ENCODE measurements around the gene GADD45B.

Gene GADD45B

GRCh38 chr19:2509096-2509495, 33.2 kb downstream of the GADD45B start:
- Histone ChIP-seq H3K4me2 (ENCODE audit: low read depth, low read length, poor library complexity, severe bottlenecking) (no peak overlapping the region), H2AFZ (ENCODE audit: low read depth, low read length, severe bottlenecking) (no peak overlapping the region), H3F3A (ENCODE audit: insufficient read depth) (no peaks in the 10 kb centered on the region), H3K27me3 (ENCODE audit: low read length) (no peaks in the 10 kb centered on the region), H3K9me3 (ENCODE audit: insufficient read depth, low read length) (no peaks in the 10 kb centered on the region), H3K9ac (ENCODE audit: low read length) (no peak overlapping the region), H3K79me2 (ENCODE audit: insufficient read depth, low read length) (no peaks in the 10 kb centered on the region), H4K20me1 (ENCODE audit: low read depth, low read length) (no peaks in the 10 kb centered on the region), H3K4me3 (ENCODE audit: insufficient read depth, low read length, poor library complexity, severe bottlenecking) (no peak overlapping the region), H3K36me3 (ENCODE audit: low read length) (no peaks in the 10 kb centered on the region), H3K27ac (ENCODE audit: low read depth, low read length) (no peak overlapping the region), H3K9me2 (replicated peaks; ENCODE audit: insufficient read depth, low read length) (no peaks in the 10 kb centered on the region)
- TF ChIP-seq EZH2phosphoT487 (conservative IDR thresholded peaks at IDR 0.05; ENCODE audit: low read length) (no peak), CTCF (IDR thresholded peaks at IDR 0.05; ENCODE audit: insufficient read depth, low read length, poor library complexity, severe bottlenecking) (no peak)

- TF ChIP-seq CTCF (IDR thresholded peaks at IDR 0.05; ENCODE audit: insufficient read depth, low read length, poor library complexity, severe bottlenecking) (no peak), EZH2phosphoT487 (conservative IDR thresholded peaks at IDR 0.05; ENCODE audit: low read length) (no peak)
- Histone ChIP-seq H3K4me3 (ENCODE audit: insufficient read depth, low read length, poor library complexity, severe bottlenecking) (no peak overlapping the region), H3K9ac (ENCODE audit: low read length) (no peak overlapping the region), H3K27ac (ENCODE audit: low read depth, low read length) (no peak overlapping the region), H3K79me2 (ENCODE audit: insufficient read depth, low read length) (no peaks in the 10 kb centered on the region), H2AFZ (ENCODE audit: low read depth, low read length, severe bottlenecking) (no peak overlapping the region), H3K36me3 (ENCODE audit: low read length) (no peaks in the 10 kb centered on the region), H4K20me1 (ENCODE audit: low read depth, low read length) (no peaks in the 10 kb centered on the region), H3K4me2 (ENCODE audit: low read depth, low read length, poor library complexity, severe bottlenecking) (no peak overlapping the region), H3K9me2 (replicated peaks; ENCODE audit: insufficient read depth, low read length) (no peaks in the 10 kb centered on the region), H3K27me3 (ENCODE audit: low read length) (no peaks in the 10 kb centered on the region), H3K9me3 (ENCODE audit: insufficient read depth, low read length) (no peaks in the 10 kb centered on the region), H3F3A (ENCODE audit: insufficient read depth) (no peaks in the 10 kb centered on the region)
Measured at GRCh38 chr19:2511570-2511969, 35.6 kb downstream of the GADD45B start.

- H4K20me1 ChIP-seq (ENCODE audit: low read depth, low read length), result no peaks in the 10 kb centered on the region
- no peaks in the 10 kb centered on the region for H3K79me2 ChIP-seq (ENCODE audit: insufficient read depth, low read length)
- H3K4me3 ChIP-seq (ENCODE audit: insufficient read depth, low read length, poor library complexity, severe bottlenecking), result no peak overlapping the region
- H3K27ac ChIP-seq (ENCODE audit: low read depth, low read length), result no peak overlapping the region
- H2AFZ ChIP-seq (ENCODE audit: low read depth, low read length, severe bottlenecking), result no peak overlapping the region
- H3K36me3 ChIP-seq (ENCODE audit: low read length), result no peaks in the 10 kb centered on the region
- TF ChIP-seq CTCF (IDR thresholded peaks at IDR 0.05; ENCODE audit: insufficient read depth, low read length, poor library complexity, severe bottlenecking) (no peak), EZH2phosphoT487 (conservative IDR thresholded peaks at IDR 0.05; ENCODE audit: low read length) (no peak)
- no peaks in the 10 kb centered on the region for H3F3A ChIP-seq (ENCODE audit: insufficient read depth)
- H3K27me3 ChIP-seq (ENCODE audit: low read length), result no peaks in the 10 kb centered on the region
- H3K4me2 ChIP-seq (ENCODE audit: low read depth, low read length, poor library complexity, severe bottlenecking), result no peak overlapping the region
- H3K9ac ChIP-seq (ENCODE audit: low read length), result no peak overlapping the region
- no peaks in the 10 kb centered on the region for H3K9me2 ChIP-seq (replicated peaks; ENCODE audit: insufficient read depth, low read length)
- no peaks in the 10 kb centered on the region for H3K9me3 ChIP-seq (ENCODE audit: insufficient read depth, low read length)
Measured at GRCh38 chr19:2511991-2512390, 36.1 kb downstream of the GADD45B start.
